Fibroblast of the aortic adventitia (primary cell): ENCODE data around the gene RSPH1. TPM values are rescaled to one million over a fixed set of nuclear protein-coding genes. Genes with fewer than 3 reads are reported as not detected.

Experiments
- DNase-seq: peaks from one replicate; pipeline ENCODE4 v3.0.0-alpha.2; 2010; ENCODE audit warnings: low read depth
- H3K4me3 ChIP-seq: 2 replicates; pipeline ENCODE4 v1.5.1; 2011; ENCODE audit warnings: low read depth, mild to moderate bottlenecking, control low read depth, low read length, moderate library complexity
- total RNA-seq: library from RNA; depleted of rRNA; stranded (reverse); fragments of >200 nt; gene quantifications from 2 replicates; pipeline ENCODE4 v1.2.3, GENCODE V29; 2012; ENCODE audit warnings: low replicate concordance
- TF ChIP-seq, protein P1 (sequence below): IDR thresholded peaks from 2 replicates; pipeline ENCODE4 v1.5.1; 2011; ENCODE audit warnings: mild to moderate bottlenecking, low read length, control low read depth, inconsistent platforms; ENCODE audit not compliant: insufficient read depth

RSPH1 gene
- total RNA-seq, 1 donor, result not detected

DNA sequence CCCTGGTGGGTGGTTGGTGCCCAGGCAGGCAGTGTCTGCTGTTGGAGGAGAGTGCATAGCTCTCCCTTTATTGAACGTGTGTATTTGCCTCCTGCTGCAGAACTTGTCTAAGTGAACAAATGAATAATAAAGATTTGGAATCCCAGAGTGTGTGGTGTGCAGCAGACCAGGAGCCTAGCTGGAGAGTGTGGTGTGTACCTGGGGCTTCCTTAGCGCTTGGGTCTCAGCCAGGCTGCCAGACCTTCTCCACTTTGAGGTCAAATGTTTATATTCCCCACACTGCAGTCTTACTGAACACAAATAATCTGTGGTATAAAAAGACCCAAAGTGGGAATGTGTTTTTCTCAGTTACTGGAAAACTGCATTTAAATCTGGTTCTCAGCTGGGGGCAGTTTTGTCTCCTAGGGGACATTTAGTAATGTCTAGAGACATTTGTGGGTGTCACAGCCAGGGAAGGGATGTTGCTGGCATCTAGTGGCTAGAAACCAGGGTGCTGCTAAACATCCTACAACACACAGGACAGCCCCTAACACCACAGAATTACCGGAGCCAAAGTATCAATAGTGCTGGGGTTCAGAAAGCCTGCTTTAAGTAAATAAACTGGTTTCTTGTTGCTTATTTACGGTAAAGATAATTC lies 41.2 kb upstream of the RSPH1 start:
- H3K4me3 ChIP-seq, result no peak overlapping the region
- DNase-seq, result no peak

GRCh38 chr21:42536601-42537000 lies 40.6 kb upstream of the RSPH1 start:
- TF ChIP-seq, protein P1, sequence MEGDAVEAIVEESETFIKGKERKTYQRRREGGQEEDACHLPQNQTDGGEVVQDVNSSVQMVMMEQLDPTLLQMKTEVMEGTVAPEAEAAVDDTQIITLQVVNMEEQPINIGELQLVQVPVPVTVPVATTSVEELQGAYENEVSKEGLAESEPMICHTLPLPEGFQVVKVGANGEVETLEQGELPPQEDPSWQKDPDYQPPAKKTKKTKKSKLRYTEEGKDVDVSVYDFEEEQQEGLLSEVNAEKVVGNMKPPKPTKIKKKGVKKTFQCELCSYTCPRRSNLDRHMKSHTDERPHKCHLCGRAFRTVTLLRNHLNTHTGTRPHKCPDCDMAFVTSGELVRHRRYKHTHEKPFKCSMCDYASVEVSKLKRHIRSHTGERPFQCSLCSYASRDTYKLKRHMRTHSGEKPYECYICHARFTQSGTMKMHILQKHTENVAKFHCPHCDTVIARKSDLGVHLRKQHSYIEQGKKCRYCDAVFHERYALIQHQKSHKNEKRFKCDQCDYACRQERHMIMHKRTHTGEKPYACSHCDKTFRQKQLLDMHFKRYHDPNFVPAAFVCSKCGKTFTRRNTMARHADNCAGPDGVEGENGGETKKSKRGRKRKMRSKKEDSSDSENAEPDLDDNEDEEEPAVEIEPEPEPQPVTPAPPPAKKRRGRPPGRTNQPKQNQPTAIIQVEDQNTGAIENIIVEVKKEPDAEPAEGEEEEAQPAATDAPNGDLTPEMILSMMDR, result no peak
- H3K4me3 ChIP-seq, result no peak overlapping the region
- DNase-seq, result no peak

More for the DNA sequence above, 41.2 kb upstream of the RSPH1 start:
- TF ChIP-seq, protein P1, result peak; percentile 21

DNA sequence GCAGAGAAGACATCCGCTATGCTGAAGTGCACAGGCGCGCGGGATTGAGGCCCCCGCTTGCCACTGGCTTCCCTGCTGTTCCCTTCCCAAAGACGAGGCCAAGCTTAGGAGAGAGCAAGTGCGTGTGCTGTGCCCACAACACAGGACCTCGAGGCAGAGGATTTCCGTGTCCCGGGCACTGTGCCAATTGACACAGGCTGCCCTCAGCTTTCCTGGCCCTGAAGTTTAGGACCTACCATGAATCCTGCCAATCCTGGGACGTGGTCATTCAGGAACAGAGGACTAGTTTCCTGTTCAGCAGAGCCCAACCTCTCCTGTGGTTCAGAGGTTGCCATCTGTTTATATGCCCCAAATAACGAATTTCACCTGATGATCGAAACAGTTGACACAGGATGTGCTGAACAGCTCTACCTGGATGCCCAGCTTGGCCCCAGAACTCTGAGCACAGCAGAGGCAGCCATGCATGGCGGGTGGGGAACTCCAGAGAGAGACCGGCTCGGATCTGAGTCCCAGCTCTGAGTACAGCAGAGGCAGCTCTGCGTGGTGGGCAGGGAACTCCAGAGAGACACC lies 39.7 kb upstream of the RSPH1 start:
- TF ChIP-seq, protein P1, result no peak
- no peak overlapping the region for H3K4me3 ChIP-seq
- DNase-seq, result no peak

GRCh38 chr21:42534421-42535378 lies 38.7 kb upstream of the RSPH1 start:
- DNase-seq, result no peak
- TF ChIP-seq, protein P1, result no peak
- no peak overlapping the region for H3K4me3 ChIP-seq

DNA sequence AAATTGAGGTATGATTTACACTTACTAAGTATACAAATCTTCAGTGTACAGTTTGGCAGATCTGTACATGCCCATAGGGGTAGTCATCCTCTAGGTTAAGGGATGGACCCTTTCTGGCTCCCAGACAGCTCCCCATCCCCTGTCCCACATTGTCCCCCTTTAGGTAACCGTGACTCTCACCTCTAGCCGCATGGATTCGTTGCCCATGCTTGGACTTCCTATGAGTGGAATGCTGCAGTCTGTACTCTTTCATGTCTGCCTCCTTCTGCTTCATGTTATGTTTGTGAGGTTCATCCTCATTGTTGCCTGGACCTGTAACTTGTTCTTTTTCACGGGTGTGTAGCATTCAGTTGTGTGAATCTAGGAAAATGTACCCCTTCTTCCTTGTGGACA lies 37.9 kb upstream of the RSPH1 start:
- no peak for DNase-seq
- TF ChIP-seq, protein P1, result no peak
- no peak overlapping the region for H3K4me3 ChIP-seq

GRCh38 chr21:42533306-42533962 lies 37.4 kb upstream of the RSPH1 start:
- DNase-seq, result no peak
- TF ChIP-seq, protein P1, result no peak
- no peak overlapping the region for H3K4me3 ChIP-seq
